B cell (primary cell): Measurements from ENCODE around the gene XPO5. TPM values are rescaled to one million over a fixed set of nuclear protein-coding genes. Genes with fewer than 3 reads are reported as not detected.

ENCODE experiments used
- ATAC-seq: fragments of 200-7000 bp; cut with Tn5 transposase; one replicate; pipeline ENCODE4 v1.10.0; 2021; ENCODE audit warnings: low read depth, mild to moderate bottlenecking, moderate number of reproducible peaks, moderate library complexity
- CTCF ChIA-PET: fragments of 350-600 bp; sonication (Branson Sonifier 250); formaldehyde crosslinking; loops from one replicate; lab custom pipeline; 2021; ENCODE audit warnings: antibody characterized with exemption, inconsistent platforms; lab: Charles Lee
- POLR2A ChIA-PET: fragments of 350-600 bp; sonication (Branson Sonifier 250); formaldehyde crosslinking; loops from one replicate; lab custom pipeline; 2021; ENCODE audit warnings: antibody characterized with exemption; lab: Charles Lee
- DNase-seq: peaks from one replicate; pipeline ENCODE4 v3.0.0; 2013
- H2AFZ ChIP-seq: 2 replicates; pipeline ENCODE4 v1.6.1; 2012; ENCODE audit warnings: mild to moderate bottlenecking, low read depth, low read length; ENCODE audit not compliant: insufficient read depth, poor library complexity, severe bottlenecking
- H3K27ac ChIP-seq, 2 donors: 1 replicate in 1 of 2; 2 replicates in 1 of 2; pipeline ENCODE4 v1.5.1; 2012 to 2013; ENCODE audit warnings: low read length in 2 of 2, mild to moderate bottlenecking in 2 of 2, moderate library complexity in 1 of 2
- H3K27me3 ChIP-seq, 4 experiments: fragments of 200-600 bp in 1 of 4; sonication (generic) in 1 of 4; replicated peaks in 1 of 4; 1 replicate in 2 of 4; 2 replicates in 2 of 4; pipeline versions ENCODE4 v1.6.1 to v1.7.0; 2013 to 2016; ENCODE audit warnings: low read length in 3 of 4, mild to moderate bottlenecking in 2 of 4, mixed read lengths in 1 of 4, moderate library complexity in 1 of 4; ENCODE audit not compliant: insufficient read depth in 4 of 4, control insufficient read depth in 3 of 4; ENCODE audit errors: control extremely low read depth in 1 of 4
- H3K36me3 ChIP-seq, 2 experiments: replicated peaks in 1 of 2; 1 replicate in 1 of 2; 2 replicates in 1 of 2; pipeline versions ENCODE4 v1.6.1 to v1.7.1; 2013; ENCODE audit warnings: low read length in 1 of 2; ENCODE audit not compliant: insufficient read depth in 2 of 2, control insufficient read depth in 1 of 2; ENCODE audit errors: control extremely low read depth in 1 of 2, extremely low read depth in 1 of 2
- H3K4me1 ChIP-seq, 2 donors: fragments of 200-600 bp in 1 of 2; sonication (generic) in 1 of 2; 1 replicate in 1 of 2; 2 replicates in 1 of 2; pipeline versions ENCODE4 v1.5.1 to v1.6.1; 2013 to 2017; ENCODE audit warnings: low read length in 2 of 2; ENCODE audit not compliant: control insufficient read depth in 2 of 2, insufficient read depth in 2 of 2
- H3K4me2 ChIP-seq: replicated peaks from 2 replicates; pipeline ENCODE3; 2012; ENCODE audit warnings: mild to moderate bottlenecking, low read depth, low read length; ENCODE audit not compliant: poor library complexity, severe bottlenecking
- H3K4me3 ChIP-seq, 5 experiments: fragments of 200-600 bp in 1 of 5; sonication (generic) in 1 of 5; 1 replicate in 3 of 5; 2 replicates in 2 of 5; pipeline versions ENCODE4 v1.5.1 to v1.7.0; 2011 to 2016; ENCODE audit warnings: low read length in 4 of 5, mild to moderate bottlenecking in 4 of 5, low read depth in 2 of 5, control low read depth in 1 of 5, moderate library complexity in 1 of 5; ENCODE audit not compliant: insufficient read depth in 1 of 5; ENCODE audit errors: control extremely low read depth in 1 of 5, extremely low read depth in 1 of 5
- H3K79me2 ChIP-seq: fragments of 200-600 bp; sonication (generic); one replicate; pipeline ENCODE4 v1.6.0; 2016; ENCODE audit warnings: low read length; ENCODE audit not compliant: control insufficient read depth, insufficient read depth
- H3K9ac ChIP-seq: fragments of 200-600 bp; sonication (generic); 2 replicates; pipeline ENCODE4 v1.6.1; 2017; ENCODE audit warnings: mild to moderate bottlenecking, low read length, moderate library complexity
- H3K9me3 ChIP-seq, 3 donors: one replicate each; pipeline versions ENCODE4 v1.6.1 to v1.7.1; 2013; ENCODE audit warnings: low read length in 2 of 3; ENCODE audit not compliant: control insufficient read depth in 2 of 3, insufficient read depth in 1 of 3; ENCODE audit errors: control extremely low read depth in 1 of 3
- H4K20me1 ChIP-seq: 2 replicates; pipeline ENCODE4 v1.6.0; 2012; ENCODE audit warnings: mild to moderate bottlenecking, low read length; ENCODE audit not compliant: insufficient read depth, control insufficient read depth, poor library complexity, severe bottlenecking
- H3K27ac Mint-ChIP-seq: one replicate; pipeline ENCODE4 v1.8.0; 2021; ENCODE audit warnings: mixed read lengths
- H3K27me3 Mint-ChIP-seq: one replicate; pipeline ENCODE4 v1.8.0; 2021; ENCODE audit warnings: mixed read lengths
- H3K4me1 Mint-ChIP-seq: one replicate; pipeline ENCODE4 v1.8.0; 2021; ENCODE audit warnings: mixed read lengths
- H3K4me3 Mint-ChIP-seq: one replicate; pipeline ENCODE4 v1.8.0; 2021; ENCODE audit warnings: mixed read lengths
- H3K9me3 Mint-ChIP-seq: one replicate; pipeline ENCODE4 v1.8.0; 2022; ENCODE audit warnings: mixed read lengths; ENCODE audit not compliant: insufficient read depth
- EZH2 ChIP-seq: IDR thresholded peaks from 2 replicates; pipeline ENCODE4 v1.6.1; 2012; ENCODE audit warnings: borderline replicate concordance, low read depth, mild to moderate bottlenecking, moderate library complexity, low read length; ENCODE audit not compliant: insufficient read depth, poor library complexity, severe bottlenecking
- WGBS: methylation state at CpG from one replicate; pipeline ENCODE4 v1.1.5; 2013; ENCODE audit warnings: missing lambda C conversion rate; ENCODE audit not compliant: insufficient coverage; 5-methylcytosine and 5-hydroxymethylcytosine counted together
- intact Hi-C: fragments of 100-400 bp; cut with micrococcal nuclease; formaldehyde crosslinking; loops from one replicate; pipeline ENCODE4 v1.10.0; 2022
- polyA plus RNA-seq: library from polyadenylated mRNA; depleted of rRNA; stranded (reverse); fragments of >200 nt; gene quantifications from 2 replicates; pipeline ENCODE4 v1.2.3, GENCODE V29; 2012
- total RNA-seq, 2 donors: library from RNA; stranded (reverse); fragments of 120-200 nt in 1 of 2; gene quantifications; 1 replicate in 1 of 2; 2 replicates in 1 of 2; pipeline versions ENCODE4 v1.2.3 to v1.2.4, GENCODE V29; 2013 to 2022
- TF ChIP-seq, protein P1 (sequence below): fragments of 200-600 bp; IDR thresholded peaks from one replicate; pipeline ENCODE4 v1.8.0; 2022; ENCODE audit warnings: antibody characterized with exemption, mild to moderate bottlenecking

The XPO5 gene
- total and polyA plus RNA-seq, 2 donors (not counting 1 experiment from before 2014, with no cell fraction given), result 14.4 to 45.7 TPM

DNA sequence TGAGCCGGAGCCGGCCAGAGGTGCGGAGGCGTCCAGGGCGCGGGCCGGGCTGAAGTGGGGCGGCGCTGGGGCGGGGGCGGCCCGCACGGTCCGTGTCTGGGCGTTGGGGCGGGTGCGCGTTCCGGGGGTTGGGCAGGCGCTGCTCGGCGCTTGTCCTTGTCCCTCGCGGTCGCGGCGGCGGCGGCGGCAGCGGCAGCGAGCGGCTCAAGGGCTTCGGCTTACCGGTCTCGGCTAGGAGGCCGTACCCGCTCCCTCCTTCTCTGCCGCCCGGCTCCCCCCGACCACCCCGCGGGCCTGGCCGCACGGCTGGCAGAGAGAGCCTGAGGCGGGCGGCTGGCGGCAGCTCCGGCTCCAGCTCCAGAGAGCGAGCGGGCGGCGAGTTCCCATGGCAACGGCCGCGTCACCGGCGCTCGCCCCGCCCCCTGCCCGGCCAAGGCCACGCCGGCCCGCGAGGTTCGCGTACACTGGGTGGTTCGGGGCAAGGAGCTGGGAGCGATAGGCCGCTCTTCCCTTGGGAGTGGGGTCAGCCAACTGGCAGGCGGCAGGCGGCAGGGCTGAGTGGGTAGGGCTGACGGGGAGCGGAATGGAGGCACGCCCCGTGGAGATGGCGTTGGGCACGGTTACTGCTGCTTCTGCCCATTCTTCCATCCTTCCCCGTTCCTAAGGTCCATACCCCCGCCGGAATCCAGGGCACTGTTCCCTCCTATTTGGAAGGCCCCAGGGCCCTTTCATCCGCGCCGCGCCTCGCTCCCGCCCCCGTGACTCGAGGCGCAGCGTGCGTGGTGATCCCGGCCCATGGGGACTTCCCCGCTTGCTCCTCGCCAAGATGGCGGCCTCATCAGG, 65.6 kb downstream of the XPO5 start, which contains the start of gene LRRC73:
TSS of gene LRRC73 (minus strand) at position 363 of the 843 bp plus-strand sequence. CDS start 561 bp downstream, outside the sequence.
- intact Hi-C loops, result loop anchor here (1.0 to 10.0 kb wide), 5 partner anchors 33 to 608 kb away; partner anchors contain the start of genes CNPY3 and TJAP1
- peak within 1 kb of the TSS; percentile 70 for H3K9ac ChIP-seq
- peak within 1 kb of the TSS; percentile 97 for H3K4me2 ChIP-seq

More for the DNA sequence above, 65.6 kb downstream of the XPO5 start, which contains the start of gene LRRC73:
- Histone ChIP-seq H2AFZ (peak within 1 kb of the TSS; percentile 74), H3K9me3 (peaks cover 0 to 3% (median 0%) of the 10 kb centered on the region in 3 donors), H3K79me2 (peaks cover 6% of the 10 kb centered on the region), H3K4me3 (peak within 1 kb of the TSS in 4 of 5 experiments; percentile 26 to 74 (median 56)), H3K27ac (peak within 1 kb of the TSS in 1 of 2 donors; percentile 40), H3K36me3 (peaks cover 0 to 36% of the 10 kb centered on the region in 2 experiments), H3K4me1 (peaks cover 27 to 35% of the 10 kb centered on the region in 2 donors), H3K27me3 (peaks cover 0 to 20% (median 8%) of the 10 kb centered on the region in 4 experiments), H4K20me1 (peaks cover 28% of the 10 kb centered on the region)
- 16% methylated on average over 96 of the region's 96 CpGs for WGBS
- CTCF ChIA-PET, result interaction anchor here (0.8 to 1.8 kb wide), 4 partner anchors 9 to 531 kb away, joined by 3 to 11 read pairs (median 4); no protein-coding TSS in a partner anchor
- H3K27ac Mint-ChIP-seq, result peak within 1 kb of the TSS; percentile 88
- H3K27me3 Mint-ChIP-seq, result peaks cover 10% of the 10 kb centered on the region
- DNase-seq, result peak; percentile 91
- peaks cover 42% of the 10 kb centered on the region for H3K4me1 Mint-ChIP-seq
- ATAC-seq, result peak; percentile 77
- TF ChIP-seq, protein P1, sequence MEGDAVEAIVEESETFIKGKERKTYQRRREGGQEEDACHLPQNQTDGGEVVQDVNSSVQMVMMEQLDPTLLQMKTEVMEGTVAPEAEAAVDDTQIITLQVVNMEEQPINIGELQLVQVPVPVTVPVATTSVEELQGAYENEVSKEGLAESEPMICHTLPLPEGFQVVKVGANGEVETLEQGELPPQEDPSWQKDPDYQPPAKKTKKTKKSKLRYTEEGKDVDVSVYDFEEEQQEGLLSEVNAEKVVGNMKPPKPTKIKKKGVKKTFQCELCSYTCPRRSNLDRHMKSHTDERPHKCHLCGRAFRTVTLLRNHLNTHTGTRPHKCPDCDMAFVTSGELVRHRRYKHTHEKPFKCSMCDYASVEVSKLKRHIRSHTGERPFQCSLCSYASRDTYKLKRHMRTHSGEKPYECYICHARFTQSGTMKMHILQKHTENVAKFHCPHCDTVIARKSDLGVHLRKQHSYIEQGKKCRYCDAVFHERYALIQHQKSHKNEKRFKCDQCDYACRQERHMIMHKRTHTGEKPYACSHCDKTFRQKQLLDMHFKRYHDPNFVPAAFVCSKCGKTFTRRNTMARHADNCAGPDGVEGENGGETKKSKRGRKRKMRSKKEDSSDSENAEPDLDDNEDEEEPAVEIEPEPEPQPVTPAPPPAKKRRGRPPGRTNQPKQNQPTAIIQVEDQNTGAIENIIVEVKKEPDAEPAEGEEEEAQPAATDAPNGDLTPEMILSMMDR, result no peak
- peak; percentile 61 for TF ChIP-seq EZH2
- no peaks in the 10 kb centered on the region for H3K9me3 Mint-ChIP-seq
- H3K4me3 Mint-ChIP-seq, result peak within 1 kb of the TSS; percentile 98
- POLR2A ChIA-PET, result interaction anchor here (0.6 to 1.7 kb wide), 4 partner anchors 14 to 728 kb away, joined by 3 to 6 read pairs (median 4); partner anchors contain the start of gene BICRAL
